Heart right ventricle (tissue), 16 donors: ENCODE data around the gene CAMK2A. TPM values are rescaled to one million over a fixed set of nuclear protein-coding genes. Genes with fewer than 3 reads are reported as not detected.

ENCODE experiments used
- ATAC-seq, 8 donors: fragments of 200-7000 bp; cut with Tn5 transposase; one replicate each; pipeline ENCODE4 v1.9.1; 2020; ENCODE audit warnings: mild to moderate bottlenecking in 8 of 8, moderate library complexity in 8 of 8, moderate number of reproducible peaks in 1 of 8
- DNase-seq, 2 donors: peaks; one replicate each; pipeline ENCODE4 v3.0.0-alpha.2; 2020
- H3K27ac ChIP-seq, 10 donors: fragments of 200-600 bp; sonication (generic) in 2 of 10; one replicate each; pipeline versions ENCODE4 v1.5.0 to v1.8.0; 2020 to 2022; ENCODE audit warnings: mild to moderate bottlenecking in 3 of 10
- H3K27me3 ChIP-seq, 7 donors: fragments of 200-600 bp; one replicate each; pipeline ENCODE4 v1.8.0; 2021 to 2022; ENCODE audit warnings: mild to moderate bottlenecking in 2 of 7
- H3K36me3 ChIP-seq, 9 donors: fragments of 200-600 bp; sonication (generic) in 1 of 9; one replicate each; pipeline versions ENCODE4 v1.5.0 to v1.8.0; 2020 to 2022; ENCODE audit warnings: mild to moderate bottlenecking in 2 of 9
- H3K4me1 ChIP-seq, 9 donors: fragments of 200-600 bp; sonication (generic) in 1 of 9; one replicate each; pipeline versions ENCODE4 v1.5.0 to v1.8.0; 2020 to 2022; ENCODE audit warnings: mild to moderate bottlenecking in 4 of 9
- H3K4me3 ChIP-seq, 10 donors: fragments of 200-600 bp; sonication (generic) in 2 of 10; one replicate each; pipeline versions ENCODE4 v1.5.0 to v1.8.0; 2020 to 2022; ENCODE audit warnings: mild to moderate bottlenecking in 7 of 10, moderate library complexity in 2 of 10
- H3K9me3 ChIP-seq, 11 donors: fragments of 200-600 bp in 10 of 11; sonication (generic) in 2 of 11; one replicate each; pipeline versions ENCODE4 v1.5.0 to v1.8.0; 2013 to 2022; ENCODE audit warnings: mild to moderate bottlenecking in 2 of 11, control low read depth in 1 of 11, moderate library complexity in 1 of 11
- WGBS, 2 donors: extraction: QIAGEN DNeasy Blood & Tissue Kit; methylation state at CpG; one replicate each; pipeline ENCODE4 v1.1.7; 2013; ENCODE audit warnings: inconsistent platforms in 1 of 2; 5-methylcytosine and 5-hydroxymethylcytosine counted together
- intact Hi-C, 10 donors: fragments of 100-400 bp; cut with DNase I; formaldehyde crosslinking; loops; one replicate each; pipeline versions ENCODE4 v1.11.1 to v1.14.2; 2022
- long read RNA-seq, 3 donors: library from polyadenylated mRNA; unstranded; transcript quantifications; one replicate each; pipeline ENCODE4 v2.0.0, GENCODE V29; 2020 to 2021
- polyA plus RNA-seq, 2 donors: library from polyadenylated mRNA; stranded (reverse); fragments of 200-250 nt; gene quantifications; one replicate each; pipeline ENCODE4 v1.2.3, GENCODE V29; 2013
- total RNA-seq, 10 donors: library from RNA; stranded (reverse); fragmentation: NEBNext Ultra II Directional in 3 of 10; extraction: Animal tissue kit (Norgen Biotek cat#: 25700) in 3 of 10; gene quantifications; one replicate each; pipeline versions ENCODE4 v1.2.1 to v1.2.4, GENCODE V29; 2021 to 2023
- TF ChIP-seq, protein P1 (sequence below), 9 donors: fragments of 200-600 bp; sonication (generic) in 2 of 9; IDR thresholded peaks; one replicate each; pipeline versions ENCODE4 v1.5.0 to v1.8.0; 2021 to 2022; ENCODE audit warnings: antibody characterized with exemption in 9 of 9, mild to moderate bottlenecking in 5 of 9, moderate library complexity in 1 of 9
- donor health status: Arrhythmogenic right ventricular cardiomyopathy.
- donor health status: ischemic (EF 13 %, LVEDD 7.1; RV severe dilation, severe dysfunction).
- donor health status: healthy with polysubstance abuse.
- donor health status: DM: no; HTN: yes; CAD: no.
- donor health status: DM: no; HTN: no; CAD: no.
- donor health status: ischemic (EF 25% LVEDD 6.9; RV normal size, moderate dysfunction).
- donor health status: ischemic (EF 25% LVEDD 5.7; RV mildly dilated, moderate dysfunction).
- donor health status: healthy.
- donor health status: DM: yes; HTN: yes; CAD: no.
- donor health status: Ischemic cardiomyopathy.
- donor health status: ischemic (EF 35%, LVEDD 5.7; RV mildly dilated, moderate dysfunction).
- donor health status: nonischemic (EF 11% LVEDD 7.7; RV severe dilation, severe dysfunction).
- donor health status: DM: yes; HTN: yes; CAD: no.
- donor health status: PGD.
- donor health status: ischemic (EF 29% LVEDD 5.4; RV normal size, mild dysfunction).
- donor health status: nonischemic (EF 23%, LVEDD 6.1; RV moderate dilation, normal function).

CAMK2A gene
- total RNA-seq (10 to 100 TPM; 10.7 to 25.7 (median 18.8) TPM), polyA plus RNA-seq (10 to 100 TPM in 1 of 2 donors, 1 to 10 TPM in 1; 1.2 to 11.5 TPM)
- long read RNA-seq, donor 1, partial matches to known transcripts = 2 of 6 reads
- long read RNA-seq, donor 1, other reads (novel, unspliced or antisense) = 3 of 6 reads
- long read RNA-seq, donor 2, partial matches to known transcripts = 6 of 17 reads
- long read RNA-seq, donor 2, other reads (novel, unspliced or antisense) = 10 of 17 reads
- long read RNA-seq, donor 3, partial matches to known transcripts = 5 of 10 reads
- long read RNA-seq, donor 3, other reads (novel, unspliced or antisense) = 3 of 10 reads

DNA sequence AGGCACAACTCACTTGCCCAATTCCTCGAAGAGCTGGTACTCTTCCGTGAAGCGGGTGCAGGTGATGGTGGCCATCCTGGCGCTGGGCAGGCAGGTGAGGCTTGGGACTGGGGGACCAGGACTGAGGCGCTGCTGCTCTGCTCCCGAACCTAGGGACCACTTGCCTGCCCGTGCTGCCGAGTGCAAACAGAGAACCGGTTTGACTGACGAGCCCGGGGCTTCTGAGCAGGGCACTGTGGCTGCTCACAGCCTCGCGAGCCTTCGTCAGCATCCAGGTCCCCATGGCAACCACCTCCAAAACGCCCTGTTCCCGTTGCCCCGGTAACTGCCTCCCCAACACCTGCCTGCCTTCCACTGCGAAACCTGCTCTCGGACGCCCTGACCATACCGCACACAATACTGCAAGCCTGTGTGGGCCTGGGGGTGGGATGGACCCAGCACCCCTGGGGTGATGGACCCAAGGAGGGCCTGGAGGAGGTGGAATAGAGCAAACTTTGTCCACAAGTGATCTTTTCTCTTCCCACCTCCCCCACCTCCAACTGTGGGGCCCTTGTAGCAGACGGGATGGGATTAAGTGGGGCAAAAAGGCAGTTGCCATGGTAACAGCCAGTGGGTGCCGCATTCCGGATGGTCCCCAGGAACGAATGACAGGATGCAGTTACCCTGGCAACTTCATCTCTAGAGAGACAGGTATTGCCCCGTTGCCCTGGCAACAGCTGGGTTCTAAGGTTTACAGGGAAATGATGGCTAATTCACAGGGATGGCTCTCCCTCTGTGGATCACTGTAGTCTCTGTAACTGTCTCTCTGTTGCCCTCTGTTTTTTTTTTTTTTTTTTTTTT is at the start of gene CAMK2A:
TSS of gene CAMK2A (minus strand) at position 223 of the 840 bp plus-strand sequence. CDS start at position 75, 148 bp downstream.
- Histone ChIP-seq H3K4me3 (no peak within 1 kb of the TSS), H3K36me3 (no peaks in the 10 kb centered on the region), H3K9me3 (no peaks in the 10 kb centered on the region), H3K27me3 (peaks cover 0 to 31% (median 17%) of the 10 kb centered on the region in 7 donors), H3K4me1 (no peaks in the 10 kb centered on the region), H3K27ac (no peak within 1 kb of the TSS)
- TF ChIP-seq, protein P1, sequence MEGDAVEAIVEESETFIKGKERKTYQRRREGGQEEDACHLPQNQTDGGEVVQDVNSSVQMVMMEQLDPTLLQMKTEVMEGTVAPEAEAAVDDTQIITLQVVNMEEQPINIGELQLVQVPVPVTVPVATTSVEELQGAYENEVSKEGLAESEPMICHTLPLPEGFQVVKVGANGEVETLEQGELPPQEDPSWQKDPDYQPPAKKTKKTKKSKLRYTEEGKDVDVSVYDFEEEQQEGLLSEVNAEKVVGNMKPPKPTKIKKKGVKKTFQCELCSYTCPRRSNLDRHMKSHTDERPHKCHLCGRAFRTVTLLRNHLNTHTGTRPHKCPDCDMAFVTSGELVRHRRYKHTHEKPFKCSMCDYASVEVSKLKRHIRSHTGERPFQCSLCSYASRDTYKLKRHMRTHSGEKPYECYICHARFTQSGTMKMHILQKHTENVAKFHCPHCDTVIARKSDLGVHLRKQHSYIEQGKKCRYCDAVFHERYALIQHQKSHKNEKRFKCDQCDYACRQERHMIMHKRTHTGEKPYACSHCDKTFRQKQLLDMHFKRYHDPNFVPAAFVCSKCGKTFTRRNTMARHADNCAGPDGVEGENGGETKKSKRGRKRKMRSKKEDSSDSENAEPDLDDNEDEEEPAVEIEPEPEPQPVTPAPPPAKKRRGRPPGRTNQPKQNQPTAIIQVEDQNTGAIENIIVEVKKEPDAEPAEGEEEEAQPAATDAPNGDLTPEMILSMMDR (IDR thresholded peaks at IDR 0.05) = no peak
- DNase-seq (no peak), ATAC-seq (no peak)
- intact Hi-C loops = no loop called here
- 52 to 53% methylated on average over 26 of the region's 26 CpGs for WGBS, 2 donors

DNA sequence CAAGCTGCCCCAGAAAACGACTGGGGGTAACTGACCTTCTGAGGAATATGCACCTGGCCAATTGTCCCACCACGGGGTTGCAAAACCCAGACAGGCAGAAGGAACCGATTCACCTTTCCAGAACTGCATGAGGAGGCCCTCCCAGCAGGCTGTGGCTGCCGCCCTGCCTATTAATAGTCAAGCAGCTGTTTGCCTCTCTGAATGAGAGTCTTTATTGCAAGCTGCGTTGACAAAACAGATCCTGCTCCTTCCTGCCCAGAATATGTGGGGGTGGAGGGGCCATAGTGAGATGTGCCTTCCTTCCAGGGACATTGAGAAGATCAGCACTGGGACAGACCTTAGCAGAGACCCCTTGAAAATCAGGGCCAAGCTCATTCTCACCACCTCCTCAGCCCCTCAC is 49.6 kb upstream of the CAMK2A start:
- intact Hi-C loops = no loop called here
- WGBS, 2 donors = 47 to 51% methylated on average over 5 of the region's 5 CpGs
- no peak overlapping the region for H3K27ac ChIP-seq
- no peaks in the 10 kb centered on the region for H3K9me3 ChIP-seq
- ATAC-seq = no peak
- no peaks in the 10 kb centered on the region for H3K36me3 ChIP-seq
- no peaks in the 10 kb centered on the region for H3K27me3 ChIP-seq
- TF ChIP-seq, protein P1 (IDR thresholded peaks at IDR 0.05) = no peak
- H3K4me3 ChIP-seq = no peak overlapping the region
- no peaks in the 10 kb centered on the region for H3K4me1 ChIP-seq
- DNase-seq = no peak

DNA sequence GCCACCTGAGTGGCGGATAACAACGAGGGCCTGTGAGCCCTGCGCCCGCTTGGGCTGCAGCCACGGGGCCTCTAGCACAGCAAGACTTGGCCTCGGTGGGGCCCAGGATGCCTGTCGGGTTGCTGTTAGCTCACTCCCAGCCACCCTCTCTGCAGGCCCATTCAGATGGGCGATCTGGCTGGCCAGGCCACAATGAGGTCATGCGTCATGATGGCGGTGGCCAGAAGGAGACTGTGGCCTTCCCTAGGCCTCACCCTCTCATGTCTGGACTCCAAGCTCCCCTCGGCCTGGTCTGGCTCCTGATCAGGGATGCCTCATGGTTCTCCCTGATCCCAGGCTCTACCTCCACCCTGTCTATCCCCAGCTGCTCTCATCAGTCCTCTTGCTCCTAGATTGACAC is 49.0 kb upstream of the CAMK2A start:
- no peaks in the 10 kb centered on the region for H3K4me1 ChIP-seq
- no peak for ATAC-seq
- H3K36me3 ChIP-seq = no peaks in the 10 kb centered on the region
- WGBS, 2 donors = 90 to 95% methylated on average over 11 of the region's 11 CpGs
- no peak overlapping the region for H3K4me3 ChIP-seq
- no peaks in the 10 kb centered on the region for H3K27me3 ChIP-seq
- DNase-seq = no peak
- H3K27ac ChIP-seq = no peak overlapping the region
- TF ChIP-seq, protein P1 (IDR thresholded peaks at IDR 0.05) = no peak
- H3K9me3 ChIP-seq = no peaks in the 10 kb centered on the region
- intact Hi-C loops = no loop called here

DNA sequence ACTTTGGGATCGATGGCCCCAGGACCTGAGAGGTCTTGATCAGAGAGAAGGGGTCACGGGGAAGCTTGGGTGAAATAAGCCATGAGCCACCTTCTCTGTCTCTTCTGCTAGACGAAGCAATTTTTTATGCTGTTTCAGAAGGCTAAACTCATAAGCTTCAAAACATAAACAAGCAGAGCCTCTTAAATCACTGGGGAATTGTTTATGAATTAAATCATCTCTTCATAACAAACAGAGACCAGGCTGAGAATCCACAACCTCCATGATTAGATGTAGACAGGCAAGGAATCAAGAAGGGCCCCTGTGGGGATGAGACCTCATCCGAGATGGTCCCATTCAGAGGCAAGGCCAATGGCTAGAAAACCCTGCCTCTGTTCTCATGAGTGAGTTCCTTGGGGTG is 46.2 kb upstream of the CAMK2A start:
- ATAC-seq (no peak), DNase-seq (no peak)
- TF ChIP-seq, protein P1 (IDR thresholded peaks at IDR 0.05) = no peak
- no peaks in the 10 kb centered on the region for H3K4me1 ChIP-seq
- no peak overlapping the region for H3K27ac ChIP-seq
- WGBS, 2 donors = 75 to 85% methylated on average over 4 of the region's 4 CpGs
- intact Hi-C loops = no loop called here
- H3K36me3 ChIP-seq = no peaks in the 10 kb centered on the region
- no peaks in the 10 kb centered on the region for H3K9me3 ChIP-seq
- no peaks in the 10 kb centered on the region for H3K27me3 ChIP-seq
- no peak overlapping the region for H3K4me3 ChIP-seq
